T-helper 2 cell (primary cell): ENCODE data around the gene IAPP.
A peak's percentile ranks its signal among the peaks of the same experiment; 100 is the strongest.
"Not testable (repeated sequence)": the region's sequence is repeated elsewhere in the genome, so short reads cannot be mapped to it uniquely, and the experiment has no call there.

Experiments
- DNase-seq, 5 experiments: peaks; one replicate each; pipeline versions ENCODE4 v3.0.0 to v3.0.0-alpha.2; 2012 to 2022
- total RNA-seq, 2 donors: gene quantifications; one replicate each; lab custom pipeline; 2026; lab: John Stamatoyannopoulos, UW

IAPP gene
- 0 reads per million in 2 donors for total RNA-seq

- DNase-seq = no peak
These were observed at the start of gene IAPP for GRCh38 chr12:21372602-21373001. Gene IAPP, plus strand, starts transcription at chr12:21372902. Its CDS starts 450 bp downstream, at chr12:21373352.

- no peak for DNase-seq
These were observed 49.0 kb upstream of the IAPP start for GRCh38 chr12:21323736-21324135.

- DNase-seq = no peak
These were observed 48.2 kb upstream of the IAPP start for GRCh38 chr12:21324551-21324950.

GRCh38 chr12:21328578-21328977 is 44.1 kb upstream of the IAPP start:
- DNase-seq = no peak

- peak in 1 of 5 experiments; percentile 1 for DNase-seq
These were observed 41.9 kb upstream of the IAPP start for GRCh38 chr12:21330682-21331253.

- DNase-seq = no peak
These were observed 37.9 kb upstream of the IAPP start, which contains the start of gene SLCO1A2 for GRCh38 chr12:21334771-21335325. Gene SLCO1A2, minus strand, starts transcription at chr12:21334917. Its CDS starts 270 bp downstream, at chr12:21334647.

- no peak for DNase-seq
These were observed 36.0 kb upstream of the IAPP start for GRCh38 chr12:21336656-21337055.

- no peak for DNase-seq
These were observed 35.2 kb upstream of the IAPP start for GRCh38 chr12:21337453-21337852.

- peak in 1 of 5 experiments; percentile 69 for DNase-seq
These were observed 34.5 kb upstream of the IAPP start for GRCh38 chr12:21337959-21338744.

- no peak for DNase-seq
These were observed 32.8 kb upstream of the IAPP start for GRCh38 chr12:21339921-21340320.

- DNase-seq = peak in 1 of 5 experiments; percentile 10
These were observed 32.3 kb upstream of the IAPP start for GRCh38 chr12:21340403-21340802.

- no peak for DNase-seq
These were observed 30.9 kb upstream of the IAPP start for GRCh38 chr12:21341769-21342168.

- no peak for DNase-seq
These were observed 29.1 kb upstream of the IAPP start for GRCh38 chr12:21343636-21344035.

GRCh38 chr12:21346542-21347205 is 26.0 kb upstream of the IAPP start:
- no peak for DNase-seq

- DNase-seq = no peak
These were observed 21.7 kb upstream of the IAPP start for GRCh38 chr12:21350975-21351374.

- no peak for DNase-seq
These were observed 19.2 kb upstream of the IAPP start for GRCh38 chr12:21353487-21353886.

- no peak for DNase-seq
These were observed 18.8 kb upstream of the IAPP start for GRCh38 chr12:21353948-21354347.

GRCh38 chr12:21354641-21355040 is 18.1 kb upstream of the IAPP start:
- DNase-seq = no peak

- not testable (repeated sequence) for DNase-seq
These were observed 12.1 kb upstream of the IAPP start for GRCh38 chr12:21360632-21361031.

GRCh38 chr12:21369141-21369980 is 3.3 kb upstream of the IAPP start:
- peak in 1 of 5 experiments; percentile 17 for DNase-seq

- peak in 1 of 5 experiments; percentile 1 for DNase-seq
These were observed 1.8 kb upstream of the IAPP start for GRCh38 chr12:21370845-21371449.

- DNase-seq = no peak
These were observed 6.5 kb downstream of the IAPP start for GRCh38 chr12:21379218-21379617.
